ENCODE results near the gene CCDC60.

Gene CCDC60

DNA sequence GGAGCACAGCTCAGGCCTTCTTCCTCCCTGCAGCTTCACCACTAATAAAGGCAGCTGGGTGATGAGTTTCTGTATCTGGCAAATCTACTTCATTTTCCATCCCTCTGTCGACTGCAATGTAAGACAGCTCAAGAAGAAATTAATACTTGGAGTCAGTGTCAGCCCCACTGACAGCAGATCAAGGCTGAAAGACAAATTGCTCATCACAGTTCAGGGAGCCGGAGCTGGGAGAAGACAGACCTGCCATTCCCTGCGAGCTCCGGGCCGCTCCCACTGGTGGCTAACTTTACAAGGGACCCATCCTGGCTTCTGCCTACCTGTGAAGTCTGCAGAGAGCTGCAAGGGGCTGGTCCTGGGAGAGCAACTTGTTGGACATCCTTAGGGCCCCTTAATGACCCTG, 49.8 kb downstream of the CCDC60 start:
- DNase-seq (ENCODE audit: low read depth in 2 of 2) = no peak

DNA sequence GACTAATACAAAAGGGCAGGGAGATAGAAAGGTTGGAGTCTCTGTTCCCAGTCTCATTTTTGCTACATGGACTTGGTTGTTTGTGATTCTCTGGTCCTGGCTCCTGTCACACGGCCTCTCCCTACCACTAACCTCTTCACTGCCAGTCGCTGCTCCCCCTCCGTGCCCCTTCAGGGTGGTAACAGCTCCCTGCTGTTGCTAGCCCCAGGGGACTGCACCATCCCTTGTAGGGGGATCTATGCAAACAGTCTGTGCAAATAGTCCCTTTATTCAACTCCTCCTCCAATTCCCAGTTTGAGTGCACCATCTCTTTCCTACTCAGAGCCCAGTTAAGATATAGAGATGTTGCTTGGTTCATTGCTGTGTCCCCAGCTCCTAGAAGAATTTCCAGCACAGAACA, 51.1 kb downstream of the CCDC60 start:
- DNase-seq (ENCODE audit: low read depth in 2 of 2) = no peak

DNA sequence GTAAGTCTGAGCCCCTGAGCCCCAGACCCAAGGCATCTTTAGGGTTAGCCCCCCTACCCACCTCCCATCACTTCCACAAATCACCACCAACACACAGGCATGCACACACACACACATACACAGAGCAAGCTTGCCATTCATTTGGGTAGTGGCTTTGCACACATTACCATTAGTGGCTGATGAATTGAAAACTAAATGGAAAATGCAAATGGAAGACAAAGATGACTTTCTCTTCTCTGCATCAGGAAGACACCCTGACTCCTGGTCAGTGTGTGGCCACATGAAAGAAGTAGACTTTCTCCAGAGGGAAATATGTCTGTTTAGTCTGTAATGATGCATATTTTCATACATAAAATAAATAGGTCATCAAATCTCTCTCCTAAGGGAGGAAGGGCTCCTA, 55.2 kb downstream of the CCDC60 start:
- no peak for DNase-seq (ENCODE audit: low read depth in 2 of 2)

DNA sequence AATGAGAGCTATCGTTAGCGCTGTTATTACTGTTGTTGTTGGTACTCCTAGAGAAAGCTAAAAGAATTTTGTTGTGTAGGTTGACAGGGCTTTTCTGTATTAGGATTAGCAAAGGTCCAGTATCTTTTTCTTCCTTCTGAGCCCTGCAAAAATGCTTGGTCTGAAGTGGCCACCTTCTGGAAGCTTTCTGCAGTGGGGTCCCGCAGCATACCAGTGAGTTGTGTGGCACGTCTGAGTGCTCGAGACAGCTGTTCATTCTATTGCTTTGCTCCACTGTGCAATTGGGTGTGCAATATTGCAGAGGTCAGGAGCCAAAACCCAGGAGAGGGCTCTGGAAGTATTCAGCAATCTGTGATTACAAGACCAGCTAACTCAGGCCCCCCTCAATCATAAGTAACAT, 57.1 kb downstream of the CCDC60 start:
- no peak for DNase-seq (ENCODE audit: low read depth in 2 of 2)

DNA sequence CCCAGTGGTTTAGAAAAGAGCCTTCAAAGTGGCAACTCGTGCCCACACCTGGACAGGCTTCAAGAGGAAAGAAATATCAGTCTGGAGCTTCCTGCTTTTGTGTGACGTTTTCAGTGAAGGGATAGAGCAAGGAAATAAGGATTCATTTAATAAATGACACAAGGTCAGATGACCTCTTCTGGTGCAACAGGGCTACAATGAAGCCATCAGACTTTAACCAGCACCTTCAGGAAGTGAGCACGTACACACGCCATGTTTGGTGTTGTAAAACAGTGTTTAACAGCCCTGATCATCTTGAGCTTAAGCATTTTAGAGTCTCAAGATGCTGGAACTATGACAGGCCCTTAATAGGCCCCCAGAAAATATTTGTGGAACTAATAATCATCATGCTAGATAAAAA, 59.1 kb downstream of the CCDC60 start:
- DNase-seq (ENCODE audit: low read depth in 2 of 2) = no peak

DNA sequence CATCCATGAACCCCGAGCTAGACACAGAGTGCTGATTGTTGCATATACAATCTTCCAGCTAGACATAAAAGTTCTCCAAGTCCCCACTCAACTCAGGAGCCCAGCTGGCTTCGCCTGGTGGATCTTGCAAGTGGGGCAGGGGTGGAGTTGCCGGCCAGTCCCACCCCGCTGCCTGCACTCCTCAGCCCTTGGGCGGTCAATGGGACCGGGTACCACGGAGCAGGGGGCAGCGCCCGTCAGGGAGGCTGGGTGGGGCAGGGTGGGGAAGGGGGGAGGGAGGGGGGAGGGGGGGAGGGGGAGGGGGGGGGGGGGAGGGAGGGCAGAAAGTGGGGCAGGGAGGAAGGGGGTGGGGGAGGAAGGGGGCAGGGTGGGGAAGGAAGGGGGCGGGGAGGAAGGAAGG, 63.0 kb downstream of the CCDC60 start:
- DNase-seq (ENCODE audit: low read depth in 2 of 2) = no peak

DNA sequence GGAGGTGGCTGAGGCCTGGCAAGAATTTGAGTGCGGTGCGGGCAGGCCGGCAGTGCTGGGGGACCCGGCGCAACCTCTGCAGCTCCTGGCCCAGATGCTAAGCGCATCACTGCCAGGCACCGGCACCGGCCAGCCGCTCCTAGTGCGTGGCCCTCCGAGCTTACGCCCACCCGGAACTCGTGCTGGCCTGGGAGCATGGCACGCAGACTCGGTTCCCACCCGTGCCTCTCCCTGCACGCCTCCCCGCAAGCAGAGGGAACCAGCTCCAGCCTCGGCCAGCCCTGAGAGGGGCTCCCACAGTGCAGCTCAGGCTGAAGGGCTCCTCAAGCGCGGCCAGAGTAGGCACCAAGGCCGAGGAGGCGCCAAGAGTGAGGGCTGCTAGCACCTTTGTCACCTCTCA, 63.7 kb downstream of the CCDC60 start:
- no peak for DNase-seq (ENCODE audit: low read depth in 2 of 2)

DNA sequence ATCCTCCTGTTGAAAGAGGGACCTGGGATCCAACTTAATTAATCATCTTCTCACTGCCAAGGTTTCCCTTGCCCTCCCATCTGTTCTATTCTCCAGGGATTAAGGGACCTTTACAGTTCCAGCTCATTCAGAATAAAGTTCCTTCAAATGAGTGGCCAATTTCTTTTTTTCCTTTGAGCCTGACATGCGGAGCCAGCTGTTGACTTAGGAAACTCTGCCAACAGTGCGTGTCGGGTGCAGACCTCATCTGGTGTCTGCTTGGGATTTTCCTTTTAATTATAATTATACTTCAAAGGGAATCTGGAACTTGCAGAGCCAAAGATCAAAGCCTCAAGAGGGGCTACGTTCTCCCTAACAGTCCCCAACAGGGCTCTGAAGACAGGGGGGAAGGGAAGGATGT, 64.8 kb downstream of the CCDC60 start:
- DNase-seq (ENCODE audit: low read depth in 2 of 2) = no peak

DNA sequence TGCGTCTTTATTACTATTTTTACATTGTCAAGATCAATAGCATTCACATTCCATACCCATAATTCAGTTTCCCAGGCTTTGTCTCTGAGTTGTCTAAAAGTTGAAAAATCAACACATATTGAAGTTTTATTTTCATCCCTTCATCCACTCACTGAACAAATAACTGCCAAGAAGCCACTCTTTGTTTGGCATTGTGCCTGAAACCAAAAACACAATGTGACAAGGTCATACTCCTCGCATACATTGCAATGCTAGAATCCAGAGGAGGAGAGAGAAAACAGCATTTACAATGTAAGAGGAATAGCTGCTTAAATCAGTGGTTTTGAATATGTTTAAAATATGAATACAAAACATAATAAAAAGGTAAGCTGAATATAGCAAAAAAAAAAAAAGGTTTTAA, 71.8 kb downstream of the CCDC60 start:
- DNase-seq (ENCODE audit: low read depth in 2 of 2) = no peak

DNA sequence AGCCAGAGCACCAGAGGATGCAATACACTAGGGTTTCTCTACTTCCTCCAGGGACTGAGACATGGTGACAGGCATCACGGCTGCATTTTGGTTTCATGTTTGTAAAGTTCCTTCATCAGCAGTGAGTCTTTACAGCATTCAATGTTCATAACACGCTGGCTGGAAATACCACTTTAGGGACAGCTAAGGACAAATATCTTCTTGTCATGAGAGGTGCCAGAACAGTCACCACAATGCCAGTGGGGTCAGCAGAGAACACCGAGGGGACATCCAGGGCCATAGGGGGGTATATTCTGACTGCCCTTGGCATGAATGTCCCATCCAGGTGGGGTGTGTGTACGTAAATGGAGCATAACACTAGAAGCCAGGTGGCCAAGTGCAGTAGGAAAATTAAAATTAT, 72.3 kb downstream of the CCDC60 start:
- no peak for DNase-seq (ENCODE audit: low read depth in 2 of 2)

DNA sequence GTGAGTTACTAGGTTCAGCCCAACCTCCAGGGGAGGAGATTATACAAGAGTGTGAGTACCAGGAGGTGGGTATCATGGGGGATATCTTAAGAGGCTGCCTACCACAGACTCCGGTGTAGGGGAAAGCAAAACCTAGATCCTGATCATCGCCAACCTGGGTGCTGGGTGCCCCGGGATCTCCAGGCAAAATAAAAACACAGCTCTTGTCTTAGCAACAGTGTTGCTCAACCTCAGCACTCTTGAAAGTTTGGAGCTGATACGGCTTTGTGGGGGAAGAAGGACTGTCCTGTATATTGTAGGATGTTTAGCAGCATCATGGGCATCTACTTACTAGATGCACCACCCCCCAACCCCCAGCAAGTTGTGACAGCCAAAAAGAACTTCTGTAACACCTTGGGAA, 74.5 kb downstream of the CCDC60 start:
- DNase-seq (ENCODE audit: low read depth in 2 of 2) = no peak

DNA sequence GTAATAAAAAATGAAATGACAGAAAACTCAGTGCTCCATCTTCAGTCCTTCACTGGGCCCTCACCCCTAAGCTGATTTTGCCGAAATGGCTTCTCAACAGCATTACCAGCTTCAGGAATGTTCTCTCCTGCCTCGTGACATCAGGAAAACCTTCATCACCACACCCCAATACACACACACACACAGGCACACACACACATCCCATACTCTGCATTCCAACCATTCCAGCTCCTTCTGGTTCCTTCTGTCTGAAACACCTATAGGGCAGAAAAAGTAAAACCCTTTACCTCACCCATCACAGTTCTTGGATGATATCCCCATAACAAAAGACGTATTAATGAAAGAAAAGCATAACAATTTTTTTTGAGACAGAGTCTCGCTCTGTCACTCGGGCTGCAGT, 75.9 kb downstream of the CCDC60 start:
- no peak for DNase-seq (ENCODE audit: low read depth in 2 of 2)

DNA sequence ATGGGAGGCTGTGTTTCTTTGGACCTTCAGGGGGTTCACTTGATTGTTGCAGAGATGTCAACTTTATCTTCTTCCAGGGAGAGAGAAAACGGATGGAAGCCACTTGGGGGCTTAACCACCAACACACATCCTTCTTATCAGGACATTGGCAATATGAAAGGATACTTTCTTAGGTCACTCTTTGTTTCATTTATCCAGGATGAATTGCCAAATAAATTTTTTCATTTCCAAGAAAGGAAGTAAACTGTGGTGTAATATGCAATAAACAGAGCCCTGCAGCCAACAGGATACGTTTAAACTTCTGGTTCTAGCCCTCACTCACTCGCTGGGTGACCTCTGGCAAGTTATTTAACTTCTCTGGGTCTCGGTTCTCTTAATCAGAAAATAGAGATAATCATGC, 77.8 kb downstream of the CCDC60 start:
- no peak for DNase-seq (ENCODE audit: low read depth in 2 of 2)

DNA sequence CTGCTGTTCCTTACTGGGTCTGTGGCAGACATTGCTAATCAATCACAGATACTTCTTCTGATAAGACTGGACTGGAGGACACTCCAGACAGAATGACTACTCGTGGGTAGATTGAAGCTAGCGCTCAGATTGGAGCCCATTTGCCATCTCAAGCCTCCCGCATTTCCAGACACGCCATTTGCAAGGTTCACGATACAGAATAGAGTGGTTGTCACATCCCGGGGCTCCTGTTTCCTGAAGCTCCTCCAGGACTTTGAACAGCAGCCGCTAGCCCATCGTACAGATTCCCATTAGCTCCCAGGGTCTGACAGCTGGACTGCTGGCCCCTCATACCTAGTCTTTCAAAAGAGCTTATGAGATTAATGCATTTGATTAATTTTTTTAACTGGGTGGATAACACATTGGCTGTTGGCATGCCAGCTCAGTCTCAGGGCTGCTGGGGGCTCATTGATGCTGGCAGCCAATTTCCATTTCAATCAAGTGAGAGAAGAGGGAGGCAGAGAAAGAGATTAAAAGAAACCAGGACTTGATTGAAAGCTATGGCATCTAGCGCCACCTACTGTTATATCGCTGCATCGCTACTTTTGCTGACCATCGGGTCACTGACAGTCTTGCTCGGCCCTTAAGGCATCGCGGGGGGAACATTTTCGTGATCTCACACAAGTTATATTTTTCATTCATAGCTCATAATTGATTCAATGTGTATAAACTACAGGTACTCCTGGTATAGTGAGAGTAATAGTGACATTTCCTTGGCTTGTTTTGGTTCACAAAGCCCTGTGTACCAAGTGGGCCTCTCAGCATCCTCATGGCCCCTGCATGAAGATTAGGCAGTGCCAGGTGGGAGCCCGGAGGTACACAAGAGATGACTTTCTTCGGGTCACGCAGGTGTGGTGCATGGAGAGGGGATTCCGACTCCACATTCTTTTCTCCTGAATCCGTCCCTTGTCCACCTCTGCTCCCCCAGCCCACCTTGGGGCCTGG, 78.6 kb downstream of the CCDC60 start:
- DNase-seq (ENCODE audit: low read depth in 2 of 2) = no peak

DNA sequence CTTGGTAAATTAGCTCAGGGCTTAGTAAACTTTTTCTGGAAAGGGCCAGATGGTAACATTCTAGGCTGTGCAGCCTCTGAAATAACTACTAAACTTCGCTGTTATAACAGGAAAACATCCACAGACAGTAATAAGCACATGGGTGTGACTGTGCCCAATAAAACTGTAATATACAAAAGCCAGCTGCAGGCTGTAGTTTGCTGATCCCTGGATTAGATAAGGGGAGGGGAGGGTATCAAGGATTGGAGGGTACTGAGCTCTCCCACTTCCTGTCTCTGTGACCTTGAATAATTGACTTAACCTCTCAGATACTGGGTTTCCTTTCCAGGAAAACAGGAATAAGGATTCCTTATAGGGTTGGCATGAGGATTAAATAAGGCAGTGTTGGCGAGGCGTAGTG, 81.2 kb downstream of the CCDC60 start:
- no peak for DNase-seq (ENCODE audit: low read depth in 2 of 2)

DNA sequence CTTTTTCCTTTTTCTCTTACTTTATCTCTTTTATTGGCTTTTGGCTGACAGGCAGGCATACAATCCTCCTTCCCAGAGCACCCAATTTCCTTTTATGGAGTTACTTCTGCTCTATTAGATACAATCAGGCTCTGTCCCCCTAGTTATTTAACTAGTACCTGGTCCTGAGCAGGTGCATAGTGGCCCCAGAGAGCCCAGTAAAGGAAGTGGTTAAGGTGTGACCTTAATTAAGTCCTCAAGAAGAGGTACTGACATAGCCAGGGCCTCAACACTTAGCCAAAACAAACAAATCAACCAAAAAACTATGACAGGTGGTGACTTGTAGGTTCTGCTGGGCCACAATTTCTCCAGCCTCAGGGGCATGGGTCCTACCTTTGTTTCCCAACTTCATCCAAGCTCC, 82.9 kb downstream of the CCDC60 start:
- DNase-seq (ENCODE audit: low read depth in 2 of 2) = no peak

DNA sequence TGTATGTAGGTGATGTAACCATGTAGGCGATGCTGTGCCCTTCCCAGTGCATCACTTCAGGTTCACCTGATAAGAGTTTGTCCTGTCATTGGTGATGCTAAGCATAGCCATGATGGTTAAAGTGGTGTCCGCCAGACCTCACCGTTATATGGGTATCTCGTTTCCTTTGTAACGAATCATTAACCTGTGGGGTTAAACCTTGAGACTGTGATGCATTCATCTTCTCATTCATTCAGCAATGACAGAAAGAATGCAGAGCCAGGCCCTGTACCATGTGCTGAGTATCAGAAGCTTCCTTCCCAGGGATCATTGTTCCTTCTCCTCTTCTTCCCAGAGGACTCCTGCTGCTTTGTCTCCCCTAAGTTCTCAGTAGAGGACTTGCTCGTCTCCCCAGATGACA, 84.9 kb downstream of the CCDC60 start:
- no peak for DNase-seq (ENCODE audit: low read depth in 2 of 2)

DNA sequence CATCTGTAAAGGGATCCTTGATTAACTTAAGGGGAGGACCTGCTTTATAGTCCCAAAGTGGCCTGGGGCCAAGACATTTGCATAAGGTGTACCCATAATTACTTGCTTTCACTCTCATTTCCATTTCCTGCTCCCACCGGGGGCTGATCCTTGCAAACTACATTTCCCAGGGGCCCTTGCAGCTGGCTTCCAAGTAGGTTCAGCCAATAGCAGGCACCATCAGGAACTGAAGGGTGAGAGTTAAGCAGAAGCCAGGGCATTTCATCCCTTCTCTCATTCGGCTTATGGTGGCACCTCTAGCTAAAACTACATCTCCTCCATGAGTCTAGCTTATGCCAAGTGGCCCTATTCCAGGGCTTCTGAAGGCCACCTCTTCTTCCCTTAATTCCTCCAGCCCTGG, 88.8 kb downstream of the CCDC60 start:
- no peak for DNase-seq (ENCODE audit: low read depth in 2 of 2)

DNA sequence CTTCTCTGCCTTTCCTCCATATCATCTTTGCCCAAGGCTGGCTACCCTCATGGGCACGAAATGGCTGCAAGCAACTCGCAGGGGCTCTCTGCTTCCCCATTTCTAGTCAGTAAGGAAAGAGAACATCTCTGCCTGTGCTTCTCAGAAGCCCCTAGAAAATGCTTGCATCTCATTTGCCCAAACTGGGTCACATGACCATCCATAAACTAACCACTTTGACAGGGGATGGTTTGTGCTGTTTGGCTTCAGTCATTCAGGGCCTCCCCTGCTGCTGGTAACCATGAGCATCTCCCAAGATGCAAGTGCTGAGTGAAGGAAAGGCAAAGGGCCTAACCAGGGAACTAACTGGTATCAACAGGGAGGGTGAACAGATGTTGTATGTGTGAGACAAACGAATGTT, 91.1 kb downstream of the CCDC60 start:
- no peak for DNase-seq (ENCODE audit: low read depth in 2 of 2)

DNA sequence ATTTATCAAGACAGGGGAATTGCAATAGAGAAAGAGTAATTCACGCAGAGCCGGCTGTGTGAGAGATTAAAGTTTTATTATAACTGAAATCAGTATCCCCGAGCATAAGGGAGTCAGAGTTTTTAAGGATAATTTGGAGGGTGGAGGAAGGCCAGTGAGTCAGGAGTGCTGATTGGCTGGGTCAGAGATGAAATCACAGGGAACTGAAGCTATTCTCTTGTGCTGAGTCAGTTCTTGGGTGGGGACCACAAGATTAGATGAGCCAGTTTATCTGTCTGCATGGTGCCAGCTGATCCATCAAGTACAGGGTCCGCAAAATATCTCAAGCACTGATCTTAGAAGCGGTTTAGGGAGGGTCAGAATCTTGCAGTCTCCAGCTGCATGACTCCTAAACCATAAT, 96.6 kb downstream of the CCDC60 start:
- DNase-seq (ENCODE audit: low read depth in 2 of 2) = no peak

DNA sequence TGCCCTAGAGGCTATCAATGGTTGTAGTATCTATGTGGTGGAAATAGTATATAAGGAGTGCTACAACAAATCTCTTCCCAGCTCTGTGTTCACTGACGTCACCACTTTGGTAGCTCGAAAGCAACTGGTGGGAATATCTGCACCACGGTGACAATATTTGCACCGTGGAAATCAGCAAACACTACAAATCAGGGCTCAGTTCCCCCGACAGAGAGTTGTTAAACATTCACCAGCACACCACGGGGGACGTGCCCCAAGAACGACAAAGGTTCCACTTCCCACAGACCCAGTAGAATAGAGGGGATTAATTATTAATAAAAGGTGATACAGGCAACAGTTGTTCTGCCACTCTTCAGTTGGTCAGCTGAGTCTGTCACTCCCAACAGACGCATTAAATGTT, 98.4 kb downstream of the CCDC60 start:
- DNase-seq (ENCODE audit: low read depth in 2 of 2) = no peak

DNA sequence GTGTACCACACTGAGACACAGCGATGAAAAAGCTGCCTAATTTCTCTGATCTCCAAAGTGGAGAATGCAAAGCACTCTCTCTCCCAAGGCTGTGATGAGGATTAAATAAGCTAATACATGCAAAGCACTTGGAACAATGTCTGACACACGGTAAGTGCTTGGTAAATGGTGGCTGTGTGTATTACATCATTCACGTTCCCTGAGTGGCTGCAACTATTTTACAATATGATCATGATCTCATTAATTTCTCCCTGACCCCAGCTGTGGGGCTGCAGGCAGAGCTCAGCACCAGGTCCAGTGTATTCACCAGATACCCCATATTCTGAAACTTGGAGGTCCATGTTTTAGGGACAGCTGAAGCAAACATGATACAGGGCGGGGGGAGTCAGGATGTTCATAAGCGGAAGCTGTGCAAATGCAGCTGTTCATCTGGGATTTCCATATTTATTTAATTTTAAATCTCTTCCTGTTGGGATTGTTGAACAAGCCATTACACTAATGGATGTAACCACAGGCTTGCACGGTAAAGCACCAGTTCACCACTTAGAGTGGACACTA, 106.4 kb downstream of the CCDC60 start:
- DNase-seq (ENCODE audit: low read depth in 2 of 2) = no peak

DNA sequence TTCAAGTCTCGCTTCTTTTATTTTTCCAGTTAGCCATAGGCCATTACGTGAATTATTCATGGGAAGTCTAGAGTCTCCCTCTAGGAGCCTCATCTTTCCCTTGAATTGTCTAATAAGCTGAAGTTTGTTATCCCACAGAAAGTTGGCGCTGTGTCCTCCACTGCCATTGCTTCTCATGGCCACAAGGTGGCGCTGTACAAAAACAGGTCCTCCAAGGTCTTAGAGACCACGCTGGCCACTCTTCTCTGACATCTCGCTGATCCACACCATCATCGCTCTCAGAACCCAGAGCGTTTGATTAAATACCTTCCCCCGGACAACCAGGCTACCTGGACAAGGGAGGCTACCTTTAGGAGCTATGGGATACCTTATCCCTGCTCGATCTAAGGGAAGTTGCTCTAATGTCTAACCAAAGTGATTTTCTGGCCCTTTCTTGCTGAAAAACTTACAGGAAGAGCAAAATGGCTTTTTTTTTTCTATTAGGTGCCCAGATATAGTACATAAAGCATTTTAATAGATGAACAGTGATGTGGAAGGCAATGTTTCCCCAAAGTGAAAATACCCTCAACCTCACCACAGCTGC, 110.0 kb downstream of the CCDC60 start:
- DNase-seq (ENCODE audit: low read depth in 2 of 2) = peak in 1 of 2 donors; percentile 1

All from activated CD8-positive, alpha-beta memory T cell treated with anti-CD3 and anti-CD28 coated beads for 4 hours (primary cell).